HL-60 (cell line): ENCODE data around the gene PLOD3.

Experiments used
- DNase-seq, 2 experiments: peaks; one replicate each; pipeline ENCODE4 v3.0.0-alpha.2; 2010 to 2020; ENCODE audit warnings: low read depth in 1 of 2, low spot score in 1 of 2
- H3K27ac ChIP-seq: fragments of 250-450 bp; sonication (Bioruptor Pico); replicated peaks from 2 replicates; pipeline ENCODE4 v1.5.1; 2020; ENCODE audit warnings: mild to moderate bottlenecking, moderate library complexity
- H3K27me3 ChIP-seq: fragments of 250-450 bp; sonication (Bioruptor Pico); 2 replicates; pipeline ENCODE4 v1.5.1; 2021; ENCODE audit warnings: mild to moderate bottlenecking, moderate library complexity; ENCODE audit not compliant: insufficient read depth, poor library complexity, severe bottlenecking
- H3K4me3 ChIP-seq: replicated peaks from 2 replicates; pipeline ENCODE4 v1.5.1; 2011; ENCODE audit warnings: mild to moderate bottlenecking, control low read depth, low read length; ENCODE audit not compliant: insufficient read depth
- GABPA ChIP-seq: IDR thresholded peaks from 2 replicates; pipeline ENCODE4 v1.6.1; 2012; ENCODE audit warnings: low read depth
- POLR2AphosphoS5 ChIP-seq: IDR thresholded peaks from 2 replicates; pipeline ENCODE4 v1.6.1; 2012; ENCODE audit warnings: low read depth
- SPI1 ChIP-seq: IDR thresholded peaks from 2 replicates; pipeline ENCODE4 v1.6.1; 2012; ENCODE audit warnings: low read depth, mild to moderate bottlenecking, borderline replicate concordance
- TF ChIP-seq, protein P1 (sequence below): IDR thresholded peaks from one replicate; pipeline ENCODE4 v1.5.1; 2011; ENCODE audit warnings: low read length, control low read depth, inconsistent platforms; ENCODE audit not compliant: insufficient read depth
- TF ChIP-seq, protein P2 (sequence below): IDR thresholded peaks from 2 replicates; pipeline ENCODE4 v1.6.1; 2012; ENCODE audit warnings: low read depth; ENCODE audit not compliant: insufficient replicate concordance

The PLOD3 gene

GRCh38 chr7:101250324-101250723 is 32.9 kb upstream of the PLOD3 start:
- H3K27ac ChIP-seq: no peak overlapping the region
- no peak overlapping the region for H3K4me3 ChIP-seq
- TF ChIP-seq, protein P1, sequence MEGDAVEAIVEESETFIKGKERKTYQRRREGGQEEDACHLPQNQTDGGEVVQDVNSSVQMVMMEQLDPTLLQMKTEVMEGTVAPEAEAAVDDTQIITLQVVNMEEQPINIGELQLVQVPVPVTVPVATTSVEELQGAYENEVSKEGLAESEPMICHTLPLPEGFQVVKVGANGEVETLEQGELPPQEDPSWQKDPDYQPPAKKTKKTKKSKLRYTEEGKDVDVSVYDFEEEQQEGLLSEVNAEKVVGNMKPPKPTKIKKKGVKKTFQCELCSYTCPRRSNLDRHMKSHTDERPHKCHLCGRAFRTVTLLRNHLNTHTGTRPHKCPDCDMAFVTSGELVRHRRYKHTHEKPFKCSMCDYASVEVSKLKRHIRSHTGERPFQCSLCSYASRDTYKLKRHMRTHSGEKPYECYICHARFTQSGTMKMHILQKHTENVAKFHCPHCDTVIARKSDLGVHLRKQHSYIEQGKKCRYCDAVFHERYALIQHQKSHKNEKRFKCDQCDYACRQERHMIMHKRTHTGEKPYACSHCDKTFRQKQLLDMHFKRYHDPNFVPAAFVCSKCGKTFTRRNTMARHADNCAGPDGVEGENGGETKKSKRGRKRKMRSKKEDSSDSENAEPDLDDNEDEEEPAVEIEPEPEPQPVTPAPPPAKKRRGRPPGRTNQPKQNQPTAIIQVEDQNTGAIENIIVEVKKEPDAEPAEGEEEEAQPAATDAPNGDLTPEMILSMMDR: no peak
- TF ChIP-seq POLR2AphosphoS5 (no peak), SPI1 (no peak), GABPA (no peak)
- TF ChIP-seq, protein P2, sequence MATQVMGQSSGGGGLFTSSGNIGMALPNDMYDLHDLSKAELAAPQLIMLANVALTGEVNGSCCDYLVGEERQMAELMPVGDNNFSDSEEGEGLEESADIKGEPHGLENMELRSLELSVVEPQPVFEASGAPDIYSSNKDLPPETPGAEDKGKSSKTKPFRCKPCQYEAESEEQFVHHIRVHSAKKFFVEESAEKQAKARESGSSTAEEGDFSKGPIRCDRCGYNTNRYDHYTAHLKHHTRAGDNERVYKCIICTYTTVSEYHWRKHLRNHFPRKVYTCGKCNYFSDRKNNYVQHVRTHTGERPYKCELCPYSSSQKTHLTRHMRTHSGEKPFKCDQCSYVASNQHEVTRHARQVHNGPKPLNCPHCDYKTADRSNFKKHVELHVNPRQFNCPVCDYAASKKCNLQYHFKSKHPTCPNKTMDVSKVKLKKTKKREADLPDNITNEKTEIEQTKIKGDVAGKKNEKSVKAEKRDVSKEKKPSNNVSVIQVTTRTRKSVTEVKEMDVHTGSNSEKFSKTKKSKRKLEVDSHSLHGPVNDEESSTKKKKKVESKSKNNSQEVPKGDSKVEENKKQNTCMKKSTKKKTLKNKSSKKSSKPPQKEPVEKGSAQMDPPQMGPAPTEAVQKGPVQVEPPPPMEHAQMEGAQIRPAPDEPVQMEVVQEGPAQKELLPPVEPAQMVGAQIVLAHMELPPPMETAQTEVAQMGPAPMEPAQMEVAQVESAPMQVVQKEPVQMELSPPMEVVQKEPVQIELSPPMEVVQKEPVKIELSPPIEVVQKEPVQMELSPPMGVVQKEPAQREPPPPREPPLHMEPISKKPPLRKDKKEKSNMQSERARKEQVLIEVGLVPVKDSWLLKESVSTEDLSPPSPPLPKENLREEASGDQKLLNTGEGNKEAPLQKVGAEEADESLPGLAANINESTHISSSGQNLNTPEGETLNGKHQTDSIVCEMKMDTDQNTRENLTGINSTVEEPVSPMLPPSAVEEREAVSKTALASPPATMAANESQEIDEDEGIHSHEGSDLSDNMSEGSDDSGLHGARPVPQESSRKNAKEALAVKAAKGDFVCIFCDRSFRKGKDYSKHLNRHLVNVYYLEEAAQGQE: no peak
- no peaks in the 10 kb centered on the region for H3K27me3 ChIP-seq
- no peak for DNase-seq

DNA sequence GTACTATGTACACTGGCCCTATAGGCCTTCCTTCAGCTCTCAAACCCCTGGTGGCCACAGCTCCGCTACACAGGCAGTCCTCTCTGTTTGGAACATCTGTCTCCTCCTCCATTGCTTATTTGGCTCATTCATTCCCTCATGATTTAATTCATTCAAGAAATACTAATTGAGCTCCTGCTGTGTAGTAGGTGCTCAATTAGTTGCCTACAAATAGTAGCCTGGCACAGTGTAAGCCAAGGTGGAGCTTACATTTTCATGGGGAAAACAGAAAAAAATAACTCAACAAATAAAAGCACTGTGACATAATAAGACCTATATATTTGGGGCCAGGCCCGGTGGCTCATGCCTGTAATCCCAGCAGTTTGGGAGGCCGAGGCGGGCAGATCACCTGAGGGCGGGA is 30.9 kb upstream of the PLOD3 start:
- no peaks in the 10 kb centered on the region for H3K27me3 ChIP-seq
- no peak for DNase-seq

GRCh38 chr7:101245147-101245668 is 27.8 kb upstream of the PLOD3 start:
- Histone ChIP-seq H3K27me3 (no peaks in the 10 kb centered on the region), H3K4me3 (peak overlapping the region; percentile 79), H3K27ac (peak overlapping the region; percentile 88)
- no peak for DNase-seq
- TF ChIP-seq SPI1: no peak
- TF ChIP-seq, protein P2: no peak
- no peak for TF ChIP-seq POLR2AphosphoS5
- TF ChIP-seq, protein P1: no peak
- TF ChIP-seq GABPA: no peak

More for the DNA sequence above, 30.9 kb upstream of the PLOD3 start:
- no peak for TF ChIP-seq GABPA
- TF ChIP-seq, protein P2: no peak
- TF ChIP-seq, protein P1: no peak
- TF ChIP-seq POLR2AphosphoS5: no peak
- TF ChIP-seq SPI1: no peak
- Histone ChIP-seq H3K4me3 (no peak overlapping the region), H3K27ac (no peak overlapping the region)
